Lower lobe of right lung (tissue), 2 donors: Measurements from ENCODE around the gene OPALIN. TPM values are rescaled to one million over a fixed set of nuclear protein-coding genes. Genes with fewer than 3 reads are reported as not detected.

ENCODE experiments used
- ATAC-seq, 2 donors: fragments of 200-7000 bp; cut with Tn5 transposase; one replicate each; pipeline ENCODE4 v1.9.1; 2020 to 2022; ENCODE audit warnings: mild to moderate bottlenecking in 2 of 2, moderate library complexity in 2 of 2
- DNase-seq: peaks from one replicate; pipeline ENCODE4 v3.0.0-alpha.2; 2020
- H3K27ac ChIP-seq: fragments of 200-600 bp; one replicate; pipeline ENCODE4 v1.8.0; 2022
- H3K27me3 ChIP-seq: fragments of 200-600 bp; one replicate; pipeline ENCODE4 v1.8.0; 2022; ENCODE audit warnings: low read depth
- H3K36me3 ChIP-seq: fragments of 200-600 bp; one replicate; pipeline ENCODE4 v1.8.0; 2022; ENCODE audit warnings: mild to moderate bottlenecking
- H3K4me1 ChIP-seq: fragments of 200-600 bp; one replicate; pipeline ENCODE4 v1.8.0; 2022
- H3K4me3 ChIP-seq: fragments of 200-600 bp; one replicate; pipeline ENCODE4 v1.8.0; 2022; ENCODE audit warnings: mild to moderate bottlenecking
- H3K9me3 ChIP-seq: fragments of 200-600 bp; one replicate; pipeline ENCODE4 v1.8.0; 2022
- CTCF ChIP-seq: fragments of 200-600 bp; IDR thresholded peaks from one replicate; pipeline ENCODE4 v1.8.0; 2022; ENCODE audit warnings: antibody characterized with exemption, mild to moderate bottlenecking
- intact Hi-C: fragments of 100-400 bp; cut with DNase I; formaldehyde crosslinking; loops from one replicate; pipeline ENCODE4 v1.11.0; 2022
- total RNA-seq: library from RNA; stranded (reverse); fragmentation: NEBNext Ultra II Directional; extraction: Animal tissue kit (Norgen Biotek cat#: 25700); gene quantifications from one replicate; pipeline ENCODE4 v1.2.1, GENCODE V29; 2021
- donor health status: DM: no; HTN: yes; CAD: no; lungs with severe emphysema.

Gene OPALIN
- total RNA-seq, 1 donor from 2014 or later = not detected

- TF ChIP-seq CTCF = no peak
Observed at GRCh38 chr10:96342402-96342801, 16.4 kb downstream of the OPALIN start.

GRCh38 chr10:96341219-96342182, 17.3 kb downstream of the OPALIN start:
- no peaks in the 10 kb centered on the region for H3K27me3 ChIP-seq
- intact Hi-C loops = no loop called here
- H3K27ac ChIP-seq = no peak overlapping the region
- DNase-seq (no peak), ATAC-seq (no peak)
- H3K36me3 ChIP-seq = no peaks in the 10 kb centered on the region
- H3K4me3 ChIP-seq = no peak overlapping the region
- no peak for TF ChIP-seq CTCF
- no peaks in the 10 kb centered on the region for H3K4me1 ChIP-seq
- H3K9me3 ChIP-seq = peaks cover 4% of the 10 kb centered on the region

More at GRCh38 chr10:96342402-96342801, 16.4 kb downstream of the OPALIN start:
- Histone ChIP-seq H3K27me3 (no peaks in the 10 kb centered on the region), H3K4me3 (no peak overlapping the region), H3K36me3 (no peaks in the 10 kb centered on the region), H3K27ac (no peak overlapping the region), H3K9me3 (peaks cover 4% of the 10 kb centered on the region), H3K4me1 (no peaks in the 10 kb centered on the region)
- DNase-seq = no peak
- no peak for ATAC-seq
- intact Hi-C loops = no loop called here

GRCh38 chr10:96339956-96340904, 18.6 kb downstream of the OPALIN start:
- intact Hi-C loops = no loop called here
- Histone ChIP-seq H3K27ac (no peak overlapping the region), H3K9me3 (no peaks in the 10 kb centered on the region), H3K4me3 (no peak overlapping the region), H3K4me1 (no peaks in the 10 kb centered on the region), H3K27me3 (peaks cover 2% of the 10 kb centered on the region), H3K36me3 (no peaks in the 10 kb centered on the region)
- DNase-seq (peak; percentile 56), ATAC-seq (peak; percentile 60 to 77)
- TF ChIP-seq CTCF = peak; percentile 67

GRCh38 chr10:96339383-96339782, 19.4 kb downstream of the OPALIN start:
- DNase-seq (no peak), ATAC-seq (no peak)
- TF ChIP-seq CTCF = no peak
- Histone ChIP-seq H3K4me3 (no peak overlapping the region), H3K4me1 (no peaks in the 10 kb centered on the region), H3K9me3 (no peaks in the 10 kb centered on the region), H3K27me3 (peaks cover 5% of the 10 kb centered on the region), H3K36me3 (no peaks in the 10 kb centered on the region), H3K27ac (no peak overlapping the region)
- intact Hi-C loops = no loop called here

GRCh38 chr10:96338279-96338925, 20.4 kb downstream of the OPALIN start:
- Histone ChIP-seq H3K9me3 (no peaks in the 10 kb centered on the region), H3K4me3 (no peak overlapping the region), H3K27ac (no peak overlapping the region), H3K27me3 (peaks cover 5% of the 10 kb centered on the region), H3K36me3 (no peaks in the 10 kb centered on the region), H3K4me1 (no peaks in the 10 kb centered on the region)
- DNase-seq (no peak), ATAC-seq (no peak)
- intact Hi-C loops = no loop called here
- no peak for TF ChIP-seq CTCF
